ENCODE results near the gene PODXL2.

The PODXL2 gene

DNA sequence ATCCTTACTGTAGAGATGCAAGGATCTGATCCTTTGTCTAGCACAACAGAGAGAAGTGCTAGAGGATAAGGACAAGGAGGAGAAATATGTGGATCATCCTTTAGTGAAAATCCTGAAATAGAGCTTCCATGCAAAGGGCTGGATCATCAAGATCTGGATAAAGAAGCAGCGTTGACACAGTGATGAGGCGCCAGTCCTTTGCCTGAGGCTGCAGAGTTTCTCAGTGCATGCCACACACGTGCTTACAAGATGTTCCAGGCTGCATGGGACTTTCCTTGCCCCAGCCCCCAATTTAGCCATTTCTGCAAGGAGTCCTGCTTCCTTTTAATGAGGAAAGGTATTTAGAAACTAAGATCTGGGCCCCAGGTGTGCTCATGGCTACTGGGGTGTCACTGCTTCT, 36.6 kb downstream of the PODXL2 start:
- DNase-seq (ENCODE audit: low read depth in 1 of 2, low spot score in 1 of 2): no peak
- no peak overlapping the region for H3K4me3 ChIP-seq (replicated peaks; ENCODE audit: insufficient read depth, low read length)

DNA sequence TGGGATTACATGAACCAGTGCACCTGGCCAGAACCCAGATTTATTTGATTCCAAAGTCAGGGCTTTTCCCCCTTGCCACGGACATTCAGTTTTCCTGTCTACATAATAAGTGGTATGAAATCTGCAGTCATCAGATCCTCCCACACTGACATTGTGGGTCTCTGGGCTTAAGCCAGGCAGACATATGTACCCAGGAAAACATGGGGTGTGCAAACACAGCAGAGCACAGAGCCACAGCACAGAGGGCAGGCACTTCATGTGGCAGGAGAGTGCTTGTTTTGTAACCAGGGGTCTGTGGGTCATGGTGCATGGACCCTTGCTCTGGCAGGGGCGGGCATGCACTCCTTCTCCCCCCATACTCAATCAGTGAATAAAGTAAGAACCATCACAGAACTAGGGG, 37.7 kb downstream of the PODXL2 start:
- DNase-seq (ENCODE audit: low read depth in 1 of 2, low spot score in 1 of 2): no peak
- no peak for TF ChIP-seq GABPA (IDR thresholded peaks at IDR 0.05; ENCODE audit: low read depth)
- TF ChIP-seq POLR2AphosphoS5 (IDR thresholded peaks at IDR 0.05; ENCODE audit: low read depth): no peak
- TF ChIP-seq, protein P1, sequence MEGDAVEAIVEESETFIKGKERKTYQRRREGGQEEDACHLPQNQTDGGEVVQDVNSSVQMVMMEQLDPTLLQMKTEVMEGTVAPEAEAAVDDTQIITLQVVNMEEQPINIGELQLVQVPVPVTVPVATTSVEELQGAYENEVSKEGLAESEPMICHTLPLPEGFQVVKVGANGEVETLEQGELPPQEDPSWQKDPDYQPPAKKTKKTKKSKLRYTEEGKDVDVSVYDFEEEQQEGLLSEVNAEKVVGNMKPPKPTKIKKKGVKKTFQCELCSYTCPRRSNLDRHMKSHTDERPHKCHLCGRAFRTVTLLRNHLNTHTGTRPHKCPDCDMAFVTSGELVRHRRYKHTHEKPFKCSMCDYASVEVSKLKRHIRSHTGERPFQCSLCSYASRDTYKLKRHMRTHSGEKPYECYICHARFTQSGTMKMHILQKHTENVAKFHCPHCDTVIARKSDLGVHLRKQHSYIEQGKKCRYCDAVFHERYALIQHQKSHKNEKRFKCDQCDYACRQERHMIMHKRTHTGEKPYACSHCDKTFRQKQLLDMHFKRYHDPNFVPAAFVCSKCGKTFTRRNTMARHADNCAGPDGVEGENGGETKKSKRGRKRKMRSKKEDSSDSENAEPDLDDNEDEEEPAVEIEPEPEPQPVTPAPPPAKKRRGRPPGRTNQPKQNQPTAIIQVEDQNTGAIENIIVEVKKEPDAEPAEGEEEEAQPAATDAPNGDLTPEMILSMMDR (IDR thresholded peaks at IDR 0.05; ENCODE audit: insufficient read depth, low read length): no peak
- no peak for TF ChIP-seq REST (IDR thresholded peaks at IDR 0.05; ENCODE audit: insufficient replicate concordance, low read depth)
- TF ChIP-seq SPI1 (IDR thresholded peaks at IDR 0.05; ENCODE audit: borderline replicate concordance, low read depth): no peak
- no peak overlapping the region for H3K4me3 ChIP-seq (replicated peaks; ENCODE audit: insufficient read depth, low read length)
- no peak overlapping the region for H3K27ac ChIP-seq (replicated peaks)
- H3K27me3 ChIP-seq (ENCODE audit: insufficient read depth, poor library complexity, severe bottlenecking): no peaks in the 10 kb centered on the region

More for the DNA sequence above, 36.6 kb downstream of the PODXL2 start:
- no peak overlapping the region for H3K27ac ChIP-seq (replicated peaks)
- no peak for TF ChIP-seq REST (IDR thresholded peaks at IDR 0.05; ENCODE audit: insufficient replicate concordance, low read depth)
- no peak for TF ChIP-seq GABPA (IDR thresholded peaks at IDR 0.05; ENCODE audit: low read depth)
- no peaks in the 10 kb centered on the region for H3K27me3 ChIP-seq (ENCODE audit: insufficient read depth, poor library complexity, severe bottlenecking)

DNA sequence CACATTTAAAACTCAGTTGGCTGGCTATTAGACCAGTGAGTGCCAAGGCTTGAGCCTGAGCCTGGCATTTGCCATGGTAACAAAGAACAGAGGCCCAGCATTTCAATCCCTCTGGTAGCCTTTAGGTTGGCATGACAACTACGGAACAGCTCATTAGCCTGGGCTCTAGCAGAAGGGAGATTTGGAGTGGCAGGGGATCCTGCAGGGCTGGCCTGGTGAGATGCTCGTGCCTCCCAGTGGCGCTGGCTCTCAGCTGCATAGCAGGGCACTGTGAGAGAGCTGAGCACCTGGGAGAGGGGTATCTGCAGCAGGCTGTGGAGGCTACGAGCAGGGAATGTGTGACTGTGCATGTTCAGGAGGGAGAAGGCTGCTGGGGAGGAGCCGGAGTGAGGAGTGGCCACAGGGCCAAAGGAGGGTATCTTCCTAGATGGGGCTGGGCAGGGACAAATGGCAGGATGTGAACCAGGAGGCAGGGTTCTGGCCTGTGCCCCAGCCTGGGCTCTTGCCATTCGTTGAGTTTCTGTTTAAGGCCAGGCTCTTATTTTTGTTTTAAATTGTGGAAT, 38.2 kb downstream of the PODXL2 start:
- no peak overlapping the region for H3K4me3 ChIP-seq (replicated peaks; ENCODE audit: insufficient read depth, low read length)
- no peaks in the 10 kb centered on the region for H3K27me3 ChIP-seq (ENCODE audit: insufficient read depth, poor library complexity, severe bottlenecking)
- H3K27ac ChIP-seq (replicated peaks): no peak overlapping the region
- no peak for DNase-seq (ENCODE audit: low read depth in 1 of 2, low spot score in 1 of 2)
- TF ChIP-seq GABPA (IDR thresholded peaks at IDR 0.05; ENCODE audit: low read depth) (no peak), REST (IDR thresholded peaks at IDR 0.05; ENCODE audit: insufficient replicate concordance, low read depth) (no peak), SPI1 (IDR thresholded peaks at IDR 0.05; ENCODE audit: borderline replicate concordance, low read depth) (no peak), POLR2AphosphoS5 (IDR thresholded peaks at IDR 0.05; ENCODE audit: low read depth) (no peak)
- TF ChIP-seq, protein P1 (IDR thresholded peaks at IDR 0.05; ENCODE audit: insufficient read depth, low read length): no peak

All from HL-60 (cell line).